IPS-15b (cell line): ENCODE data around the gene TSPO2.
"Not testable (repeated sequence)": the region's sequence is repeated elsewhere in the genome, so short reads cannot be mapped to it uniquely, and the experiment has no call there.

Experiments used
- H3K27me3 ChIP-seq: one replicate; pipeline ENCODE4 v1.6.1; 2013; ENCODE audit warnings: low read length; ENCODE audit not compliant: control insufficient read depth, insufficient read depth
- H3K36me3 ChIP-seq: one replicate; pipeline ENCODE4 v1.6.1; 2013; ENCODE audit warnings: low read length; ENCODE audit not compliant: control insufficient read depth, insufficient read depth
- H3K4me1 ChIP-seq: one replicate; pipeline ENCODE4 v1.6.1; 2013; ENCODE audit warnings: mild to moderate bottlenecking, low read length; ENCODE audit not compliant: control insufficient read depth, insufficient read depth
- H3K4me3 ChIP-seq: one replicate; pipeline ENCODE4 v1.5.1; 2013; ENCODE audit warnings: low read depth, low read length
- H3K9ac ChIP-seq: one replicate; pipeline ENCODE4 v1.6.1; 2013; ENCODE audit warnings: low read depth, mild to moderate bottlenecking, low read length
- H3K9me3 ChIP-seq: one replicate; pipeline ENCODE4 v1.6.1; 2013; ENCODE audit warnings: mild to moderate bottlenecking, low read length; ENCODE audit not compliant: control insufficient read depth, insufficient read depth

Gene TSPO2

GRCh38 chr6:41042226-41043055 is at the start of gene TSPO2:
TSS of gene TSPO2 (plus strand) at chr6:41042467. CDS start at chr6:41042986, 519 bp downstream.
- Histone ChIP-seq H3K4me1 (peaks cover 3% of the 10 kb centered on the region), H3K36me3 (no peaks in the 10 kb centered on the region), H3K9ac (no peak within 1 kb of the TSS), H3K9me3 (no peaks in the 10 kb centered on the region), H3K4me3 (no peak within 1 kb of the TSS), H3K27me3 (no peaks in the 10 kb centered on the region)

GRCh38 chr6:40992746-40993145 is 49.5 kb upstream of the TSPO2 start:
- Histone ChIP-seq H3K27me3 (no peaks in the 10 kb centered on the region), H3K36me3 (no peaks in the 10 kb centered on the region), H3K9me3 (no peaks in the 10 kb centered on the region), H3K9ac (no peak overlapping the region), H3K4me1 (peaks cover 13% of the 10 kb centered on the region), H3K4me3 (no peak overlapping the region)

- no peaks in the 10 kb centered on the region for H3K27me3 ChIP-seq
- no peaks in the 10 kb centered on the region for H3K36me3 ChIP-seq
- peak overlapping the region; percentile 10 for H3K4me3 ChIP-seq
- no peaks in the 10 kb centered on the region for H3K9me3 ChIP-seq
- H3K9ac ChIP-seq = no peak overlapping the region
- peaks cover 26% of the 10 kb centered on the region for H3K4me1 ChIP-seq
These were observed 45.6 kb upstream of the TSPO2 start for GRCh38 chr6:40996591-40997233.

GRCh38 chr6:40997234-40997957 is 44.9 kb upstream of the TSPO2 start:
- H3K4me1 ChIP-seq = peaks cover 26% of the 10 kb centered on the region
- peak overlapping the region; percentile 10 for H3K4me3 ChIP-seq
- H3K9me3 ChIP-seq = no peaks in the 10 kb centered on the region
- no peaks in the 10 kb centered on the region for H3K36me3 ChIP-seq
- H3K27me3 ChIP-seq = no peaks in the 10 kb centered on the region
- H3K9ac ChIP-seq = no peak overlapping the region

GRCh38 chr6:40998661-40999060 is 43.6 kb upstream of the TSPO2 start:
- no peaks in the 10 kb centered on the region for H3K9me3 ChIP-seq
- no peak overlapping the region for H3K9ac ChIP-seq
- peaks cover 26% of the 10 kb centered on the region for H3K4me1 ChIP-seq
- no peak overlapping the region for H3K4me3 ChIP-seq
- H3K27me3 ChIP-seq = no peaks in the 10 kb centered on the region
- no peaks in the 10 kb centered on the region for H3K36me3 ChIP-seq

GRCh38 chr6:40999569-40999968 is 42.7 kb upstream of the TSPO2 start:
- Histone ChIP-seq H3K4me1 (peaks cover 26% of the 10 kb centered on the region), H3K4me3 (no peak overlapping the region), H3K27me3 (no peaks in the 10 kb centered on the region), H3K9ac (no peak overlapping the region), H3K9me3 (no peaks in the 10 kb centered on the region), H3K36me3 (no peaks in the 10 kb centered on the region)

GRCh38 chr6:41000248-41000647 is 42.0 kb upstream of the TSPO2 start:
- Histone ChIP-seq H3K4me3 (no peak overlapping the region), H3K27me3 (no peaks in the 10 kb centered on the region), H3K4me1 (peaks cover 26% of the 10 kb centered on the region), H3K36me3 (no peaks in the 10 kb centered on the region), H3K9me3 (no peaks in the 10 kb centered on the region), H3K9ac (no peak overlapping the region)

- H3K36me3 ChIP-seq = no peaks in the 10 kb centered on the region
- H3K4me1 ChIP-seq = peaks cover 15% of the 10 kb centered on the region
- no peak overlapping the region for H3K4me3 ChIP-seq
- H3K27me3 ChIP-seq = no peaks in the 10 kb centered on the region
- no peak overlapping the region for H3K9ac ChIP-seq
- H3K9me3 ChIP-seq = no peaks in the 10 kb centered on the region
These were observed 40.1 kb upstream of the TSPO2 start for GRCh38 chr6:41002168-41002567.

GRCh38 chr6:41006217-41006616 is 36.0 kb upstream of the TSPO2 start:
- H3K9ac ChIP-seq, H3K4me3 ChIP-seq, H3K36me3 ChIP-seq, H3K27me3 ChIP-seq, H3K4me1 ChIP-seq, H3K9me3 ChIP-seq: not testable (repeated sequence)

- not testable (repeated sequence) for H3K9ac ChIP-seq, H3K36me3 ChIP-seq, H3K4me3 ChIP-seq, H3K27me3 ChIP-seq, H3K9me3 ChIP-seq, H3K4me1 ChIP-seq
These were observed 35.3 kb upstream of the TSPO2 start for GRCh38 chr6:41006980-41007379.

GRCh38 chr6:41008011-41008410 is 34.3 kb upstream of the TSPO2 start:
- Histone ChIP-seq H3K4me1 (no peaks in the 10 kb centered on the region), H3K27me3 (no peaks in the 10 kb centered on the region)

More at GRCh38 chr6:41008011-41008410, 34.3 kb upstream of the TSPO2 start:
- Histone ChIP-seq H3K9ac (no peak overlapping the region), H3K4me3 (no peak overlapping the region), H3K36me3 (no peaks in the 10 kb centered on the region), H3K9me3 (no peaks in the 10 kb centered on the region)
